Activated T-helper 17 cell treated with anti-CD3 and anti-CD28 coated beads, Interleukin-2, amount 50 U/mL, for 72 hours (primary cell): ENCODE data around the gene PRAMEF14. TPM values are rescaled to one million over a fixed set of nuclear protein-coding genes. Genes with fewer than 3 reads are reported as not detected.
"Not testable (repeated sequence)": the region's sequence is repeated elsewhere in the genome, so short reads cannot be mapped to it uniquely, and the experiment has no call there.

ENCODE experiments used
- ATAC-seq: fragments of 150-1000 bp; cut with Tn5 transposase; replicated peaks from 2 replicates; pipeline ENCODE4 v1.10.0; 2021; ENCODE audit warnings: mild to moderate bottlenecking, moderate library complexity
- H3K27ac Mint-ChIP-seq: one replicate; pipeline ENCODE4 v1.8.0; 2022; ENCODE audit warnings: mixed read lengths
- H3K27me3 Mint-ChIP-seq: one replicate; pipeline ENCODE4 v1.8.0; 2022; ENCODE audit warnings: mixed read lengths
- H3K36me3 Mint-ChIP-seq: one replicate; pipeline ENCODE4 v1.8.0; 2022; ENCODE audit warnings: low read depth, mild to moderate bottlenecking, mixed read lengths
- H3K4me1 Mint-ChIP-seq: one replicate; pipeline ENCODE4 v1.8.0; 2022; ENCODE audit warnings: mixed read lengths
- H3K4me3 Mint-ChIP-seq: one replicate; pipeline ENCODE4 v1.8.0; 2022; ENCODE audit warnings: mild to moderate bottlenecking, mixed read lengths
- H3K9me3 Mint-ChIP-seq: one replicate; pipeline ENCODE4 v1.8.0; 2022; ENCODE audit warnings: mixed read lengths
- total RNA-seq, 2 donors: library from RNA; stranded (reverse); gene quantifications; one replicate each; pipeline ENCODE4 v1.2.3, GENCODE V29; 2022

The PRAMEF14 gene
- total RNA-seq, 2 donors from 2014 or later = not detected

GRCh38 chr1:13303239-13303638 is 43.7 kb downstream of the PRAMEF14 start, which contains the start of gene PRAMEF33:
Gene PRAMEF33, plus strand, starts transcription at chr1:13303539. Its CDS starts 2,416 bp downstream, at chr1:13305955.
- H3K27me3 Mint-ChIP-seq, ATAC-seq: not testable (repeated sequence)

DNA sequence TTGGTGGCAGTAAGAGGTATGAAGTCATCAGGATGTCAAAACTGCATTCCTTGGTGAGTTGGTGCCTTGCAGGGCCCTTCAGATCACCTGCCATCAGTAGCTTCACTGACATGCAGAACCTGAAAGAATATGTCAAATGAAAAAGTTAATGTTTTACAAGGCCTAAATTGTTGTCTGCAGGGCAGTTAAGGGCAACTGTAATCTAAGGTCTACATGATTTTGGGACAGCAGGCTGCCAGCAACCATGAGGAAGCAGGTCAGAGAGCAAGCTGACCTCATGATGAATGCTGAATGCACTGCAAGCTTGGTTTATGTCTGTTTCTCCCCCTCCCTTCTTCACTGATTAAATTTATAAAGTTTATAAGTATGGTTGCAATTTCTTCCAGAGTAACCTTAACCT is 44.7 kb downstream of the PRAMEF14 start:
- H3K4me1 Mint-ChIP-seq, H3K27ac Mint-ChIP-seq, H3K36me3 Mint-ChIP-seq, H3K4me3 Mint-ChIP-seq, H3K9me3 Mint-ChIP-seq, H3K27me3 Mint-ChIP-seq, ATAC-seq: not testable (repeated sequence)

More at GRCh38 chr1:13303239-13303638, 43.7 kb downstream of the PRAMEF14 start, which contains the start of gene PRAMEF33:
- H3K36me3 Mint-ChIP-seq, H3K27ac Mint-ChIP-seq, H3K4me1 Mint-ChIP-seq, H3K4me3 Mint-ChIP-seq, H3K9me3 Mint-ChIP-seq: not testable (repeated sequence)

DNA sequence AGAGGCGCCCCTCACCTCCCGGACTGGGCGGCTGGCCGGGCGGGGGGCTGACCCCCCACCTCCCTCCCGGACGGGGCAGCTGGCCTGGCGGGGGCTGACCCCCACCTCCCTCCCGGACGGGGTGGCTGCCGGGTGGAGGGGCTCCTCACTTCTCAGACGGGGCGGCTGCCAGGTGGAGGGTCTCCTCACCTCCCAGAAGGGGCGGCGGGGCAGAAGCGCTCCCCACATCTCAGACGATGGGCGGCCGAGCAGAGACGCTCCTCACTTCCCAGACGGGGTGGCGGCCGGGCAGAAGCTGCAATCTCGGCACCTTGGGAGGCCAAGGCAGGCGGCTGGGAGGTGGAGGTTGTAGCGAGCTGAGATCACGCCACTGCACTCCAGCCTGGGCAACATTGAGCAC is 48.2 kb downstream of the PRAMEF14 start:
- not testable (repeated sequence) for ATAC-seq, H3K4me1 Mint-ChIP-seq, H3K27me3 Mint-ChIP-seq, H3K9me3 Mint-ChIP-seq, H3K4me3 Mint-ChIP-seq, H3K27ac Mint-ChIP-seq, H3K36me3 Mint-ChIP-seq

DNA sequence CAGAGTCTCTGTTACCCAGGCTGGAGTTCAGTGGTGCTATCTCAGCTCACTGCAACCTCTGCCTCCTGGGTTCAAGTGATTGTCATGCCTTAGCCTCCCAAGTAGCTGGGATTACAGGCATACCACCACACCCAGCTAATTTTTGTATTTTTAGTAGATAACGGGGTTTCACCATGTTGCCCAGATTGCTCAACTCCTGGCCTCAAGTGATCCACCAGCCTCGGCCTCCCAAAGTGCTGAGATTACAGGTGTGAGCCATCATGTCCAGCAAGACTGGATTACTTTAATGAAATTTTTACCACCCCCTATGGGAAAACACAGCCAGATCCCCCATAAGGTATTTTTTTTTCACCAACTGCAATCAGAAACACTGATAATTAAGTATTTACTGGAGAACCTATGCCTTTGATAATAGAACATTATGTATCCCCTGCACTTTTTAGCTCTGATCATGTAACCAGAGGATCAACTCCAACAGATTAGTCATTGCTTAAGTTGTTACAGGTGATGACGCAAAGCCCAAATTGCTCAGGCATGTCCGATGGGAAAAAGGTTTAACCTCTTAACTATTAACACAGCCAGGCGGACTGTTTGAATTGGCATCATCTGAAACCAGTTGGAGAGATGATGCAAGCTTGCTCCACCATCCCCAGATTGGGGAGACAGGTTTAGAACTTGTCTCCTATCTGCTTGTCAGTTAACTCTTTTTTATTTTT is 49.6 kb downstream of the PRAMEF14 start:
- not testable (repeated sequence) for H3K36me3 Mint-ChIP-seq, H3K27me3 Mint-ChIP-seq, ATAC-seq

More for the DNA sequence above, 49.6 kb downstream of the PRAMEF14 start:
- H3K27ac Mint-ChIP-seq, H3K4me3 Mint-ChIP-seq, H3K4me1 Mint-ChIP-seq, H3K9me3 Mint-ChIP-seq: not testable (repeated sequence)

Other genes with a start within 250 kb of the PRAMEF14 start
- not detected for gene HNRNPCL2, start 230.3 kb downstream of the PRAMEF14 start, total RNA-seq
- not detected for gene PRAMEF26, start 191.1 kb downstream of the PRAMEF14 start, total RNA-seq
- gene HNRNPCL4, start 181.5 kb downstream of the PRAMEF14 start, total RNA-seq = not detected
- gene PRAMEF9, start 175.3 kb downstream of the PRAMEF14 start, total RNA-seq = not detected
- gene PRAMEF13, start 145.7 kb downstream of the PRAMEF14 start, total RNA-seq = not detected
- gene PRAMEF18, start 121.0 kb downstream of the PRAMEF14 start, total RNA-seq = not detected
- not detected for gene PRAMEF5, start 92.9 kb downstream of the PRAMEF14 start, total RNA-seq
- not detected for gene PRAMEF8, start 62.0 kb downstream of the PRAMEF14 start, total RNA-seq
- gene PRAMEF33, start 43.6 kb downstream of the PRAMEF14 start, total RNA-seq = not detected
- gene PRAMEF15, start 31.6 kb downstream of the PRAMEF14 start, total RNA-seq = not detected
- gene PRAMEF19, start 24.8 kb upstream of the PRAMEF14 start, total RNA-seq = not detected
- gene PRAMEF17, start 42.5 kb upstream of the PRAMEF14 start, total RNA-seq = not detected
- not detected for gene PRAMEF20, start 63.3 kb upstream of the PRAMEF14 start, total RNA-seq
- gene LRRC38, start 166.9 kb upstream of the PRAMEF14 start, total RNA-seq = not detected
- gene PDPN, start 236.7 kb upstream of the PRAMEF14 start, total RNA-seq = not detected